ENCODE results near the gene GPRIN2.
"Not testable (repeated sequence)": the region's sequence is repeated elsewhere in the genome, so short reads cannot be mapped to it uniquely, and the experiment has no call there.

- not testable (repeated sequence) for TF ChIP-seq CTCF (IDR thresholded peaks at IDR 0.05; ENCODE audit: insufficient read depth, low read length); REST (IDR thresholded peaks at IDR 0.05; ENCODE audit: insufficient replicate concordance, low read depth); POLR2AphosphoS5 (IDR thresholded peaks at IDR 0.05; ENCODE audit: low read depth)
Observed at GRCh38 chr10:46581997-46582396, 25.5 kb upstream of the GPRIN2 start.

Data from HL-60 (cell line).